Psoas muscle (tissue), 8 donors: ENCODE measurements around the gene BHLHE23. TPM values are rescaled to one million over a fixed set of nuclear protein-coding genes. Genes with fewer than 3 reads are reported as not detected.

Experiments used
- ATAC-seq, 4 donors: fragments of 200-7000 bp; cut with Tn5 transposase; one replicate each; pipeline ENCODE4 v1.9.1; 2020; ENCODE audit warnings: moderate library complexity in 3 of 4, mild to moderate bottlenecking in 2 of 4
- DNase-seq, 2 donors: peaks; one replicate each; pipeline ENCODE4 v3.0.0-alpha.2; 2020
- H3K27ac ChIP-seq: fragments of 200-600 bp; one replicate; pipeline ENCODE4 v1.8.0; 2022
- H3K27me3 ChIP-seq, 3 donors: fragments of 200-600 bp in 1 of 3; one replicate each; pipeline versions ENCODE4 v1.6.1 to v1.8.0; 2013 to 2022; ENCODE audit warnings: low read length in 2 of 3, mild to moderate bottlenecking in 2 of 3, moderate library complexity in 1 of 3; ENCODE audit not compliant: insufficient read depth in 3 of 3
- H3K36me3 ChIP-seq, 2 donors: fragments of 200-600 bp in 1 of 2; one replicate each; pipeline versions ENCODE4 v1.6.1 to v1.8.0; 2013 to 2022; ENCODE audit warnings: low read depth in 1 of 2, mild to moderate bottlenecking in 1 of 2, moderate library complexity in 1 of 2; ENCODE audit not compliant: insufficient read depth in 1 of 2
- H3K4me1 ChIP-seq: fragments of 200-600 bp; one replicate; pipeline ENCODE4 v1.8.0; 2022
- H3K4me3 ChIP-seq: fragments of 200-600 bp; one replicate; pipeline ENCODE4 v1.8.0; 2022; ENCODE audit warnings: mild to moderate bottlenecking
- H3K9me3 ChIP-seq: fragments of 200-600 bp; one replicate; pipeline ENCODE4 v1.8.0; 2022
- WGBS, 3 donors: extraction: QIAGEN DNeasy Blood & Tissue Kit; methylation state at CpG; one replicate each; pipeline versions ENCODE4 v1.1.6 to v1.1.7; 2013; 5-methylcytosine and 5-hydroxymethylcytosine counted together
- intact Hi-C, 2 donors: fragments of 100-400 bp; cut with DNase I; formaldehyde crosslinking; loops; one replicate each; pipeline versions ENCODE4 v1.11.0 to v1.14.2; 2022
- polyA plus RNA-seq, 3 donors: library from polyadenylated mRNA; stranded (reverse); fragments of 200-250 nt; gene quantifications; one replicate each; pipeline ENCODE4 v1.2.3, GENCODE V29; 2013
- total RNA-seq, 4 donors: library from RNA; stranded (reverse); fragmentation: NEBNext Ultra II Directional in 2 of 4; extraction: Animal tissue kit (Norgen Biotek cat#: 25700) in 2 of 4; gene quantifications; one replicate each; pipeline versions ENCODE4 v1.2.1 to v1.2.4, GENCODE V29; 2021 to 2023
- TF ChIP-seq, protein P1 (sequence below): fragments of 200-600 bp; IDR thresholded peaks from one replicate; pipeline ENCODE4 v1.8.0; 2022; ENCODE audit warnings: antibody characterized with exemption
- donor health status: healthy with polysubstance abuse.
- donor health status: DM: no; HTN: no; CAD: no; lungs with moderate emphysema.
- donor health status: Bipolar disorder and iron deficiency.
- donor health status: healthy.
- donor health status: DM: yes; HTN: yes; CAD: no.
- donor health status: DM: no; HTN: no; CAD: no.
- donor health status: DM: no; HTN: no; CAD: no.
- donor health status: DM: yes; HTN: yes; CAD: no.

The BHLHE23 gene
- total and polyA plus RNA-seq, 7 donors: not detected

- Histone ChIP-seq H3K27me3 (peaks cover 0 to 54% (median 10%) of the 10 kb centered on the region in 3 donors), H3K4me1 (no peaks in the 10 kb centered on the region), H3K36me3 (no peaks in the 10 kb centered on the region), H3K27ac (no peak overlapping the region), H3K9me3 (no peaks in the 10 kb centered on the region), H3K4me3 (no peak overlapping the region)
- intact Hi-C loops: no loop called here
- DNase-seq (no peak), ATAC-seq (no peak)
- TF ChIP-seq, protein P1, sequence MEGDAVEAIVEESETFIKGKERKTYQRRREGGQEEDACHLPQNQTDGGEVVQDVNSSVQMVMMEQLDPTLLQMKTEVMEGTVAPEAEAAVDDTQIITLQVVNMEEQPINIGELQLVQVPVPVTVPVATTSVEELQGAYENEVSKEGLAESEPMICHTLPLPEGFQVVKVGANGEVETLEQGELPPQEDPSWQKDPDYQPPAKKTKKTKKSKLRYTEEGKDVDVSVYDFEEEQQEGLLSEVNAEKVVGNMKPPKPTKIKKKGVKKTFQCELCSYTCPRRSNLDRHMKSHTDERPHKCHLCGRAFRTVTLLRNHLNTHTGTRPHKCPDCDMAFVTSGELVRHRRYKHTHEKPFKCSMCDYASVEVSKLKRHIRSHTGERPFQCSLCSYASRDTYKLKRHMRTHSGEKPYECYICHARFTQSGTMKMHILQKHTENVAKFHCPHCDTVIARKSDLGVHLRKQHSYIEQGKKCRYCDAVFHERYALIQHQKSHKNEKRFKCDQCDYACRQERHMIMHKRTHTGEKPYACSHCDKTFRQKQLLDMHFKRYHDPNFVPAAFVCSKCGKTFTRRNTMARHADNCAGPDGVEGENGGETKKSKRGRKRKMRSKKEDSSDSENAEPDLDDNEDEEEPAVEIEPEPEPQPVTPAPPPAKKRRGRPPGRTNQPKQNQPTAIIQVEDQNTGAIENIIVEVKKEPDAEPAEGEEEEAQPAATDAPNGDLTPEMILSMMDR: no peak
- whole genome bisulfite sequencing, 3 donors: 58 to 60% (median 58%) methylated on average over 21 of the region's 21 CpGs
Observed at GRCh38 chr20:62968378-62969178, 38.2 kb downstream of the BHLHE23 start.

GRCh38 chr20:62967628-62968351 lies 39.0 kb downstream of the BHLHE23 start:
- H3K4me3 ChIP-seq: no peak overlapping the region
- no peaks in the 10 kb centered on the region for H3K9me3 ChIP-seq
- 85 to 88% (median 88%) methylated on average over 27 of the region's 27 CpGs for WGBS, 3 donors
- ATAC-seq: no peak
- no peak overlapping the region for H3K27ac ChIP-seq
- H3K4me1 ChIP-seq: no peaks in the 10 kb centered on the region
- TF ChIP-seq, protein P1: no peak
- peaks cover 0 to 46% (median 7%) of the 10 kb centered on the region in 3 donors for H3K27me3 ChIP-seq
- intact Hi-C loops: no loop called here
- H3K36me3 ChIP-seq: no peaks in the 10 kb centered on the region
- no peak for DNase-seq

- H3K27me3 ChIP-seq: peaks cover 0 to 39% (median 7%) of the 10 kb centered on the region in 3 donors
- H3K4me3 ChIP-seq: no peak overlapping the region
- no peak for ATAC-seq
- H3K4me1 ChIP-seq: no peaks in the 10 kb centered on the region
- H3K9me3 ChIP-seq: no peaks in the 10 kb centered on the region
- no peak for DNase-seq
- TF ChIP-seq, protein P1: no peak
- 85 to 94% (median 93%) methylated on average over 6 of the region's 6 CpGs for WGBS, 3 donors
- intact Hi-C loops: no loop called here
- no peak overlapping the region for H3K27ac ChIP-seq
- no peaks in the 10 kb centered on the region for H3K36me3 ChIP-seq
Observed at GRCh38 chr20:62967149-62967501, 39.6 kb downstream of the BHLHE23 start.

DNA sequence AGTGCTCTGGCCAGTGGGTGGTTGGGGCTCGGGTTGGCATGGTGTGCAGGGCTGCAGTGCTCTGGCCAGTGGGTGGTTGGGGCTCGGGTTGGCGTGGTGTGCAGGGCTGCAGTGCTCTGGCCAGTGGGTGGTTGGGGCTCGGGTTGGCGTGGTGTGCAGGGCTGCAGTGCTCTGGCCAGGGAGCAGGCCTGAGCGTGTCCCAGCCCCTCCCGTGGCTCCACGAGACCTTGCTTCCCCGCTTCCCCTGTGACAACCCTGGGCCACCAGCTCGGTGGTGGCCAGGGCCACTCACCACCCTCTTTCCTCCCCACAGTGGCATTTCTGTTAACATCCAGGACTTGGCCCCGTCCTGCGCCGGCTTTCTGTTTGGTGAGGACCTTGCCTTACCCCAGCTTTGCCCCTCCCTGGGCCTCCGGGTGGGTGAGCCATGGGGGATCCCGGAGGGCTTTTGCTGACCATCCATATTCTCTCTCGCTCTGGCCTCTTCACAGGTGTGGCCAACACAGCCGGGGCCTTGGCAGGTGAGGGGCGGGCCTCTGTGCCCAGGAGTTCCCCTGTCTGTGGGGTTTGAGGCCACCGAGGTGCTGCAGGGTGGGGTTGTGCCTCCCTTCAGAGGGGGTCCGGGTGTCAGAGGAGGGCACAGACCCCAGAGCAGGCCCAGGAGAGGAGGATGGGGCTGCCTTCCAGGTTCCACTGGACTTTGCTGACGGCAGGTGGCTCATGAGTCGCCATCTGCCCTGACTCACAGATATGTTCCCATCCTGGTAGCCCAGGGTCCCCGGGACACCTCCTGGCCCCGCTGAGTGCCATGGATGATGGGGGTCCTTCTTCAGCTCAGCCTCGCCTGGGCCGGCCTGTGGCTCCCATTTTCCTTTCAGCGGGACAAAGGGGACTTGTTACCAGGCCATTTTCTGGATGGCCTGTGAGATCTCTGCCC lies 40.3 kb downstream of the BHLHE23 start:
- H3K27ac ChIP-seq: no peak overlapping the region
- TF ChIP-seq, protein P1: no peak
- intact Hi-C loops: no loop called here
- H3K4me3 ChIP-seq: no peak overlapping the region
- H3K4me1 ChIP-seq: no peaks in the 10 kb centered on the region
- DNase-seq (no peak), ATAC-seq (no peak)
- H3K27me3 ChIP-seq: peaks cover 0 to 34% (median 5%) of the 10 kb centered on the region in 3 donors
- H3K9me3 ChIP-seq: no peaks in the 10 kb centered on the region
- 92 to 95% (median 92%) methylated on average over 21 to 26 of the region's 27 CpGs for WGBS, 3 donors
- no peaks in the 10 kb centered on the region for H3K36me3 ChIP-seq
